ENCODE data around the gene CCDC6. TPM values are rescaled to one million over a fixed set of nuclear protein-coding genes. Genes with fewer than 3 reads are reported as not detected.

CCDC6 gene
- total RNA-seq, 3 donors from 2014 or later (not counting 1 experiment from before 2014, with no cell fraction given), result 19.7 to 23.4 (median 20.8) TPM

- Mint-ChIP-seq H3K4me3 (no peak overlapping the region), H3K4me1 (peaks cover 12 to 36% of the 10 kb centered on the region in 2 donors), H3K27me3 (ENCODE audit: low read depth in 2 of 2) (no peaks in the 10 kb centered on the region), H3K36me3 (no peaks in the 10 kb centered on the region), H3K9me3 (no peaks in the 10 kb centered on the region), H3K27ac (no peak overlapping the region)
- Histone ChIP-seq H3K4me3 (ENCODE audit: low read length) (no peak overlapping the region), H3K27ac (ENCODE audit: low read length) (no peak overlapping the region), H3K9me3 (ENCODE audit: control insufficient read depth, insufficient read depth, low read length) (no peaks in the 10 kb centered on the region), H3K4me1 (ENCODE audit: control insufficient read depth, insufficient read depth, low read length) (no peaks in the 10 kb centered on the region), H3K27me3 (ENCODE audit: control insufficient read depth, insufficient read depth, low read length) (no peaks in the 10 kb centered on the region), H3K36me3 (ENCODE audit: control insufficient read depth, insufficient read depth, low read length) (peaks cover 6% of the 10 kb centered on the region)
- no peak for DNase-seq
- intact Hi-C loops (cut with micrococcal nuclease), result no loop called here
- WGBS (ENCODE audit: insufficient coverage), result 75% methylated on average over 6 of the region's 6 CpGs
- TF ChIP-seq CTCF (IDR thresholded peaks at IDR 0.05), result no peak
- ATAC-seq, result no peak
Observed at GRCh38 chr10:59839576-59839975, 66.8 kb downstream of the CCDC6 start.

DNA sequence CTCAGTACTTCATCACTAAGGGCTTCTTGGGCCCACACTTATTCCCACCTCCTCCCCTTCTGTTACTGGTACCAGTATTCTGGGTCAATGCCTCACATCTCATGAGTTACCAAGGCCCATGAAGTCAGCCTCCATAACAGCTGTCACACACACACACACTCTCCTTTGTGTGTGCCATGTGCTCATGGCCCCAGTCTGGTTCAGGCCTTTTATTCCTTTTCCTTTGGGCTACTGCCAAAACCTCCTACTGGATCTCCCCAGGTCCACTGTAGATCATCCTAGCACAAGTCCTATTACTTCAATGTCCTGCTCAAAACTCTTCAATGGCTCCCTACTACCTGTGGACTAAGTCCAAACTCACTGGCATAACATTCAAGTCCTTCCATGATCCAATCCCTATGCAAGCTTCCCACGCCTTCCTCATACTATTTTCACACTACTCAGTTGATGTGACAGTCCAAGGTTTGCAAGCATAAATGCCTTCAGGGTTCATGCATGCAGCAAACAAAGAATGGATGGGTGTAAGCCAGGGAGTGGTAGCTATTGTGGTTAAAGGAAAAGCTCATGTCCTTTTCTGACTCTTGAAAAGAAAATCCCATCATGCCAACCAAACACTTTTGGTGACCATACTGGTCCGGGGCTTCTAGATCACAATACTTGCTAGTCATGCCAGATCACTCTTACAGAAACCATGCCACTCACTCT lies 68.1 kb downstream of the CCDC6 start:
- Mint-ChIP-seq H3K4me1 (peaks cover 18 to 43% of the 10 kb centered on the region in 2 donors), H3K4me3 (no peak overlapping the region), H3K9me3 (no peaks in the 10 kb centered on the region), H3K27ac (no peak overlapping the region), H3K27me3 (ENCODE audit: low read depth in 2 of 2) (no peaks in the 10 kb centered on the region), H3K36me3 (no peaks in the 10 kb centered on the region)
- Histone ChIP-seq H3K4me3 (ENCODE audit: low read length) (no peak overlapping the region), H3K27ac (ENCODE audit: low read length) (no peak overlapping the region), H3K9me3 (ENCODE audit: control insufficient read depth, insufficient read depth, low read length) (no peaks in the 10 kb centered on the region), H3K36me3 (ENCODE audit: control insufficient read depth, insufficient read depth, low read length) (peaks cover 2% of the 10 kb centered on the region), H3K27me3 (ENCODE audit: control insufficient read depth, insufficient read depth, low read length) (no peaks in the 10 kb centered on the region), H3K4me1 (ENCODE audit: control insufficient read depth, insufficient read depth, low read length) (no peaks in the 10 kb centered on the region)
- DNase-seq, result no peak
- TF ChIP-seq CTCF (IDR thresholded peaks at IDR 0.05), result no peak
- ATAC-seq, result no peak
- intact Hi-C loops (cut with micrococcal nuclease), result no loop called here
- WGBS (ENCODE audit: insufficient coverage), result 98% methylated on average over 2 of the region's 2 CpGs

- peaks cover 15% of the 10 kb centered on the region for H3K36me3 Mint-ChIP-seq
- no peaks in the 10 kb centered on the region for H3K27me3 ChIP-seq (ENCODE audit: control insufficient read depth, insufficient read depth, low read length)
- no peak overlapping the region for H3K27ac Mint-ChIP-seq
- ATAC-seq (no peak), DNase-seq (no peak)
- peaks cover 35 to 43% of the 10 kb centered on the region in 2 donors for H3K4me1 Mint-ChIP-seq
- H3K9me3 ChIP-seq (ENCODE audit: control insufficient read depth, insufficient read depth, low read length), result no peaks in the 10 kb centered on the region
- WGBS (ENCODE audit: insufficient coverage), result 62% methylated on average over 3 of the region's 4 CpGs
- H3K4me3 Mint-ChIP-seq, result no peak overlapping the region
- H3K4me1 ChIP-seq (ENCODE audit: control insufficient read depth, insufficient read depth, low read length), result no peaks in the 10 kb centered on the region
- peaks cover 16% of the 10 kb centered on the region for H3K36me3 ChIP-seq (ENCODE audit: control insufficient read depth, insufficient read depth, low read length)
- H3K27ac ChIP-seq (ENCODE audit: low read length), result no peak overlapping the region
- no peak overlapping the region for H3K4me3 ChIP-seq (ENCODE audit: low read length)
- H3K27me3 Mint-ChIP-seq (ENCODE audit: low read depth in 2 of 2), result no peaks in the 10 kb centered on the region
- no peak for TF ChIP-seq CTCF (IDR thresholded peaks at IDR 0.05)
- H3K9me3 Mint-ChIP-seq, result no peaks in the 10 kb centered on the region
- intact Hi-C loops (cut with micrococcal nuclease), result no loop called here
Observed at GRCh38 chr10:59833810-59834209, 72.5 kb downstream of the CCDC6 start.

DNA sequence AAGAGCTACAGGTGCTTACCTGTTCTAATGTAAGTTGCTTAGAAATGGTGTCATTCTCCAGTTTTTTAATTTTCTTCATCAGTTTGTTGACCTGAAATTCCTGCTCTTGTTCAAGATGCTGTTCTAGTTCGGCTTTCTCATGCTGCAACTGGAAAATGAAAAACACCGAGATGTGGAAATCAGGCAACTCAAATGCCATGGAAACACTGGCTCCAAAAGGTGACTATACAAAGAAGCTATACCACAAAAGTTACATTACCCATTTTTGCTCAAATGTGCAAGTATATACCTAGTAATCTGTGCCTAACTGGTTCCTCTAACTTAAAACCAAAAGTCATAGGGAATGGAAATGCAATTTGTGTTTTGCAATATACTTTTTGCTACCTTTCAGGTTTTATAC lies 73.8 kb downstream of the CCDC6 start:
- no peaks in the 10 kb centered on the region for H3K27me3 ChIP-seq (ENCODE audit: control insufficient read depth, insufficient read depth, low read length)
- no peaks in the 10 kb centered on the region for H3K27me3 Mint-ChIP-seq (ENCODE audit: low read depth in 2 of 2)
- H3K4me3 ChIP-seq (ENCODE audit: low read length), result no peak overlapping the region
- no peak for TF ChIP-seq CTCF (IDR thresholded peaks at IDR 0.05)
- no peak overlapping the region for H3K27ac ChIP-seq (ENCODE audit: low read length)
- H3K9me3 ChIP-seq (ENCODE audit: control insufficient read depth, insufficient read depth, low read length), result no peaks in the 10 kb centered on the region
- intact Hi-C loops (cut with micrococcal nuclease), result no loop called here
- peaks cover 15% of the 10 kb centered on the region for H3K36me3 Mint-ChIP-seq
- no peak overlapping the region for H3K4me3 Mint-ChIP-seq
- no peak for ATAC-seq
- H3K36me3 ChIP-seq (ENCODE audit: control insufficient read depth, insufficient read depth, low read length), result peaks cover 16% of the 10 kb centered on the region
- H3K4me1 ChIP-seq (ENCODE audit: control insufficient read depth, insufficient read depth, low read length), result no peaks in the 10 kb centered on the region
- H3K4me1 Mint-ChIP-seq, result peaks cover 33 to 35% of the 10 kb centered on the region in 2 donors
- no peaks in the 10 kb centered on the region for H3K9me3 Mint-ChIP-seq
- WGBS (ENCODE audit: insufficient coverage), result 80% methylated on average over 2 of the region's 2 CpGs
- DNase-seq, result no peak
- H3K27ac Mint-ChIP-seq, result peak overlapping the region; percentile 42 to 50

Measured in natural killer cell (primary cell).